NCI-H2081 treated with DMSO at 0.1 percent for 48 hours (cell line): Measurements from ENCODE around the gene KCNMA1.

Source experiments
- DNase-seq: peaks from one replicate; lab custom pipeline; 2025; lab: John Stamatoyannopoulos, UW

KCNMA1 gene

DNA sequence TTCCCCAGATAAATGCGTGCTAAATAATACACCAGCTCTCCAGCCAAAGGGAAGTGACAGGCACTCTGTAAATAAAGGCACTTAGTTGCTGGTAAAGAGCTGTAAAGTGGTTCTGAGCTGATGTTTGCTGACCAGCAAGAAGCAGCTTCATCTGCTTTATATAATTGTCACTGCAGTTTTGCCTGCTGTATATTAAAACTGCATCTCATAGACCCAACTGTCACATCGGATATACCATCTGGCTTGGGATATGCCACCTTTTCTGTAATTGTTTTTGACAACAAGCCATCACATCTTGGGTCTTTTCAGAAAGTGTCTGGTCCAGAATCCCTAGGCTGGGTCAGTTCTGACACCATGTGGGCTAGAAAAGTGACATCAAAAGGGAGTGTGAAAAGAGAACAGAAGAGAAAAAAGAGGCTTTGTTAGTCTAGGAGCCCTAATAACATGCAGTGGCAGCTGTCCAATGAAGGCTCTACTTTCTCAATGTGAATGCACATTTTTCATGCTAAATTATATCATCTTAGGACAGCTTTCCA lies 697.6 kb downstream of the KCNMA1 start:
- DNase-seq: peak; percentile 15

GRCh38 chr10:76937181-76937600 lies 700.4 kb downstream of the KCNMA1 start:
- DNase-seq: no peak

DNA sequence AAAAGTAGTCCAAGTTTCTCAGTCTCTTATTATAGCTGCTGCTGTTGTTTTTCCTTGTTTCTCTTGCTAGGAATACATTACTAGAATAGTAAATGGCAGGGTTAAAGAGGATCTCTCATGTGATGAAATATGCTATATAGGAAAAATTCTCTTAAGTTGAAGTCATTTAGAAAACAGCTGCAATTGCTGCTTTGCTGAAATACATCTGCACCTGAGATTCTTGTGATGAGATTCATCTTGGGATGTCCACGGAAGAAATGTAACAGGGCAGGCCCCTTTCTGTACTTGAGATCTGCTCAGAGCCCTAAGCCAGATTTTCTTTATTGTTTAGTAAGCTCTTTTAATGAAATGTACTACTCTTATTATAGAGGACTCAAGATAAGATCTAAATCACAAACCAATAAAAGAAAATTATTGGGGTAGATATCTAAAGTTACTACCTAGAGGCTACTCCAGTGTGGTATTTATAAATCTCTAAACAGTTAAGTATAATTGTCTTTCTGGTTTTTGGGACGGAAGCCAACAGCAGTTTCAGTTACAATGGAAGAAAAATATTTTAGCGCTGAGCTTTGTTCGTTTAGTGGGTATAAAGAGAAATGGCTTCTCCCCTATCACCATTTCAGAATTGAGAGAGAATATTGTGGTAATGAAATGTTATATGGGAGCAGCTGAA lies 701.5 kb downstream of the KCNMA1 start:
- no peak for DNase-seq

- DNase-seq: no peak
Measured at GRCh38 chr10:76928565-76928964, 709.0 kb downstream of the KCNMA1 start.

GRCh38 chr10:76925636-76926405 lies 711.8 kb downstream of the KCNMA1 start:
- DNase-seq: no peak

DNA sequence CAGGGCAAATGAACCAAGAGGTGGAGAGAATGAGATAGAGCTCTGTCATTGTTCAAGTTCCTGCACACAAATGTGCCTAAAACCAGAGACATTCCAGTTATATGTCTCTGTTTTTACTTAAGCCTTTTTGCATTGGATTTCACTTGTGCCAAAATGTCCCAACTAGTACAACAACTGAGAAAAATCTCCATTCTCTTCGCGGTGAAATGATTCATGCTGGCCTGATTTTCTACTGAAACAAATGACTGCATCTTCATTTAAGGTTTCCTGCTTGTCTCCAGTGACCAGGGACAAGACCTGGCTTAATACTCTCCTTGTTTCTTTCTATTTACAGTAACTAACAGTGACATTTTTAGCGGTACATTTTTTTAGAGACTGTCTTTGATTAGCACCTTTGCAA lies 714.9 kb downstream of the KCNMA1 start:
- DNase-seq: no peak

- DNase-seq: no peak
Measured at GRCh38 chr10:76921383-76922010, 716.1 kb downstream of the KCNMA1 start.

GRCh38 chr10:76920581-76920980 lies 717.0 kb downstream of the KCNMA1 start:
- DNase-seq: no peak

DNA sequence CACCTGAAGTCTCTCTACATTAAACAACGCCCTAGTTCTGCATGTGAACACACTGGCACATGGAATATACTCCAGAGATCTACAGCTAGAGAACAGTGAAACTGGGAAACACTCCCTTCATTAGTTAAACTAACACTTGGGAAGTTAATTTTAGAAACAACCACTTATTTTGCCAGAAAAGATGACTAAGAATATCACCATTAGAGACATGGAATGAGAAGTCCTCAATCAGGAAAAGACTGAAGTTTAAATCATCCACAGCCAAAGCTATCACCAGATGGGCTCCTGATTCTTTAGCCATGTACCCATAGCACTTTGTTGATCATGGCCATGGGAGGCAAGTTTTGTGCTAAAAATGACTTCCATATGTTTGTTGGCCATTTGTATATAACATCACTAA lies 719.5 kb downstream of the KCNMA1 start:
- DNase-seq: no peak

DNA sequence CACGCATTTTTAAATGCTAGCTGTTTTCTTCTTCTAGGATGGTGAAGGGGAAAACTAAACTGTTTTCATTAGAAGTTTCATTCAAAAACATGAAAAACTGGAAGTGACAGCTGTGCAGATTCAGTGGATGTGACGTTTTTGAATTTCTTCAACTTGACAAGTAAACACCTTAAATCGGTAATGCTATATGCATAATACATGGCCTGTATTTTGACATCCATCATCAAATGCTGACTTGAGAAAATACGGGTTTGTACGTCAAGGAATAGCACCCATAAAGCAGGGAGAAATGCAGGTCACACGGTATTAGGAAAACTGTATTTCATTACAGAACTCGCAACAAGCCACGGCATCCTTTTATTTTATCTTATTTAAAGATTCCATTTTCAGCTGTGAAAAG lies 720.5 kb downstream of the KCNMA1 start:
- no peak for DNase-seq

GRCh38 chr10:76916536-76916935 lies 721.1 kb downstream of the KCNMA1 start:
- DNase-seq: no peak

GRCh38 chr10:76915316-76915715 lies 722.3 kb downstream of the KCNMA1 start:
- DNase-seq: no peak

DNA sequence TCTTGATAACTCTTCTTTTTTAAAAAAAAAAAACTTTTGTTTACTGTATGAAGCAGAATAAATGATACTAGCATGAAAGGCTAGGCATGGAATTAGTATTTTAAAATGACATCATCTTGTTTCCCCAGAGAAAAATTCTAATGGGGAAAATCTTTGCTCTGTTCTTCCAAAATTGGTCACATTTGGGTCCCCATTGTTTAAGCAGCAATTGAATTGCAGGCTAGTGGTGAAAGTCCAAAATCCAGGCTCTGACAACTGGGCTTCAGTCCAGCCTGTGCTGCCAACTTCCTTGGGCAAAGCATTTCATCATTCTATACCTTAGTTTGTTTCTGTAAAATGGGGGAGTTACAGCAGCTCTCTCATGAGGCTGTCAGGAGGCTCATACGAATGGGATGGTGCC lies 726.4 kb downstream of the KCNMA1 start:
- DNase-seq: no peak

DNA sequence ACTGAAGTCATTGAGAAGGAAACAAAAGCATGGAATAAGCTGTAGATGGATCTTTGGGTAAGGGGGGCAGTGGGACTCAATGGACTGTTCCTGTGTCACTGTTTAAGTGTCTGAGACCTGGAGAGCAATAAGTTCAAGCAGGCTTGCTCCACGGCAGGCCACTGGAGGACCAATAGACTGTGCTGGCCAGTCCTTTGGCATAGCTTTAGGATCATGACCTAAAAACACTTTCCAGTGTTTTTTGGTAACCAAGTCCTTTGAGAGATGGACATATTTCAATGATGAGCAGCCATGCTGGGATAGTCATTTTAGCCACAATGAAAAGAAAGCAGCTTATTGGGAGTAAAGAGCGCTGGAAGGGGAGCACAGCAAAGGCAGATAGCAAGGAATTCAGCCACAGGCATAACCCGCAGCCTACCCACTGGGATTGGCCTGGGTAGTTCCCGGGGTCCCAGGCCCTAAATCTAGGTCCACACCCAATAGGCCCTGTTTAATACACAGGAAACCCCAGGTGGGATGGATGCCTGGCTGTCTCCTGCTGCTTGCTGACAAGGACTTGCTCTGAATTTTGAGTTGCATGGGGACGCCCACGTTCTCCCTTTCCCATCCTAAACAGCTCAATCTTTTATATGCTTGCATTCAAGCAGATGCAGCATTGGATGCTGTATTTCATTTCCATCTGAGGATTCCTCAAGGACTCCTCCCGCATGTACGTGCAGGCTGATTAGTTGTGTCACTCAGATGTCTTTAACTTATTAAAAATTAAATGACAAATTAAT lies 727.2 kb downstream of the KCNMA1 start:
- DNase-seq: no peak

- DNase-seq: no peak
Measured at GRCh38 chr10:76906256-76906655, 731.4 kb downstream of the KCNMA1 start.

- DNase-seq: no peak
Measured at GRCh38 chr10:76905251-76905650, 732.4 kb downstream of the KCNMA1 start.

DNA sequence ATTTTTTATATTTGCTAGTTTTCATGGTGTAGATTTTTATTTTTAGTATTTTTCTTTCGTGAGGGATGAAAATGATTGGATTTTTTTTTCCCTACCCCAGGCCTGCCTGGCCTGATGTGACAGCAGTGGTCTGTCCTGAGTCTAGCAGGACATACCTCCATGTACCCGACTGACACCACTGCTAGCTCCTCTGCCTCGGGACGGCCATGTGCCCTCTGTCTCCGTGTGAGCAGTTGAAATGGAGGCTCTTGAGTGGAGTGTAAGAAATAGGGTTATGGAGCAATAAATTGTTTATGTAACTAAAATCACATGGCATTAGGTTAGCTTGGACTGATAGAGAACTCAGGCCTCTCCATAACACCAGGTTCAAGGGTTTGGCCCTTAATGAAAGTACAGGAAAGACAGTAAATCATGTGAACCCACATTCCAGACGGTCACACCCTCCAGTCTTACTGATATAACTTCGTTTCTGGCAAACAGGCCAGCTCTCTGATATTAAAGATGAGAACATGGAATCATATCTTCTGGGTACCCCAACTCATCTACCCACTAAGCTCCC lies 734.1 kb downstream of the KCNMA1 start:
- no peak for DNase-seq

- DNase-seq: no peak
Measured at GRCh38 chr10:76902949-76903348, 734.7 kb downstream of the KCNMA1 start.

- DNase-seq: no peak
Measured at GRCh38 chr10:76901701-76902100, 735.9 kb downstream of the KCNMA1 start.

DNA sequence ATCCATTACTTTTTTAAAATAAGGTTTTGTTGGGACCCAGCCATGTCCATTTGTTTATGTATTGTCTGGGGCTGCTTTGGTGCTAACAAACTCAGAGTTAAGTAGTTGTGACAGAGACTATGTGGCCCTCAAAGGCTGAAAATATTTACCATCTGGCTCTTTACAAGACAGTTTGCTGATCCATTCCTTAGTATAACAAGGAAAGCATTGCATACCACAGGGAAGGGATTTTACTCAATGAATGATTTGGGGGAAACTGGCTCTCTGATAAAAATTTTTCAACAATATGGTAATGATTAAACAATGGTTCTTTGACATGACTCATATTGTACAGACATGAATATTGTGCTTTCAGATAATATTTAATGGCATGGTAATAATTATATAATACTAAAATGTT lies 738.1 kb downstream of the KCNMA1 start:
- DNase-seq: no peak

GRCh38 chr10:76892766-76893479 lies 744.7 kb downstream of the KCNMA1 start:
- DNase-seq: no peak
